K562 (cell line): ENCODE results near the gene TINCR. TPM values are rescaled to one million over a fixed set of nuclear protein-coding genes. Genes with fewer than 3 reads are reported as not detected.

ENCODE experiments used
- ATAC-seq: fragments of 200-7000 bp; cut with Tn5 transposase; 3 replicates; pipeline ENCODE4 v1.9.1; 2020; ENCODE audit warnings: moderate library complexity
- BruUV-seq: library from RNA; stranded (reverse); fragments of 400-500 nt; replicated peaks from 2 replicates; lab custom pipeline; 2021; lab: Mats Ljungman, UMichigan
- CTCF ChIA-PET: fragments of 300-600 bp; formaldehyde crosslinking; extraction: SDS; loops from one replicate; lab custom pipeline; 2021; ENCODE audit warnings: low intra/inter-chr PET ratio; lab: Yijun Ruan, JAX
- POLR2A ChIA-PET: fragments of 300-600, 350-650 bp; sonication (Branson Sonifier 250); formaldehyde crosslinking; extraction: SDS; loops from one replicate; lab custom pipeline; 2021; ENCODE audit warnings: antibody characterized with exemption, inconsistent platforms; lab: Yijun Ruan, JAX
- DNase-seq, 4 experiments: peaks; one replicate each; pipeline versions ENCODE4 v3.0.0 to v3.0.0-alpha.2; 2011 to 2018; ENCODE audit warnings: low spot score in 3 of 4, mixed read lengths in 3 of 4; ENCODE audit errors: extremely low read depth in 1 of 4
- FAIRE-seq: peaks from 2 replicates; lab custom pipeline; 2011; peaks lifted over from hg19 to GRCh38; lab: Jason Lieb, UNC
- H2AFZ ChIP-seq: 2 replicates; pipeline ENCODE4 v1.6.0; 2011; ENCODE audit warnings: low read depth, low read length, control low read depth, inconsistent platforms
- H3K27ac ChIP-seq: fragments of 200-600 bp; 3 replicates; pipeline ENCODE4 v1.8.0; 2011; ENCODE audit warnings: low read depth, mild to moderate bottlenecking, control low read depth, inconsistent platforms, low read length, moderate library complexity, mixed read lengths; ENCODE audit errors: extremely low read depth
- H3K27me3 ChIP-seq, 2 experiments: fragments of 300-600 bp in 1 of 2; 2 replicates in 1 of 2; 3 replicates in 1 of 2; pipeline versions ENCODE4 v1.6.0 to v1.8.0; 2011; ENCODE audit warnings: inconsistent platforms in 2 of 2, low read length in 2 of 2, mild to moderate bottlenecking in 1 of 2, mixed read lengths in 1 of 2, moderate library complexity in 1 of 2; ENCODE audit not compliant: control insufficient read depth in 2 of 2, insufficient read depth in 2 of 2
- H3K36me3 ChIP-seq: fragments of 300-600 bp; 3 replicates; pipeline ENCODE4 v1.8.0; 2011; ENCODE audit warnings: mild to moderate bottlenecking, low read length, inconsistent platforms; ENCODE audit not compliant: control insufficient read depth, insufficient read depth
- H3K4me1 ChIP-seq, 2 experiments: fragments of 200-600 bp in 1 of 2; replicated peaks in 1 of 2; 2 replicates in 1 of 2; 3 replicates in 1 of 2; pipeline versions ENCODE4 v1.5.1 to v1.8.0; 2011; ENCODE audit warnings: inconsistent platforms in 2 of 2, low read length in 2 of 2, mild to moderate bottlenecking in 1 of 2, mixed read lengths in 1 of 2, moderate library complexity in 1 of 2; ENCODE audit not compliant: control insufficient read depth in 2 of 2, insufficient read depth in 2 of 2
- H3K4me2 ChIP-seq: 2 replicates; pipeline ENCODE4 v1.6.1; 2011; ENCODE audit warnings: low read length, control low read depth, inconsistent platforms, mixed read lengths; ENCODE audit not compliant: insufficient read depth
- H3K4me3 ChIP-seq: fragments of 200-600 bp; sonication (generic), shearing (Covaris generic); 2 replicates; pipeline ENCODE4 v1.5.1; 2016; ENCODE audit warnings: control low read depth, inconsistent platforms
- H3K79me2 ChIP-seq: fragments of 200-600 bp; 3 replicates; pipeline ENCODE4 v1.8.0; 2011; ENCODE audit warnings: low read length, inconsistent platforms; ENCODE audit not compliant: control insufficient read depth, insufficient read depth
- H3K9ac ChIP-seq, 2 experiments: 2 replicates each; pipeline versions ENCODE4 v1.6.0 to v1.6.1; 2011; ENCODE audit warnings: low read depth in 2 of 2, low read length in 2 of 2, control low read depth in 1 of 2, inconsistent platforms in 1 of 2, mild to moderate bottlenecking in 1 of 2, mixed read lengths in 1 of 2; ENCODE audit not compliant: insufficient read depth in 1 of 2
- H3K9me1 ChIP-seq: one replicate; pipeline ENCODE4 v1.6.0; 2011; ENCODE audit warnings: inconsistent platforms, mild to moderate bottlenecking, low read length, moderate library complexity; ENCODE audit not compliant: control insufficient read depth, insufficient read depth
- H3K9me3 ChIP-seq: replicated peaks from 2 replicates; pipeline ENCODE4 v1.5.1; 2011; ENCODE audit warnings: low read depth, low read length, inconsistent platforms; ENCODE audit not compliant: control insufficient read depth, insufficient read depth
- H4K20me1 ChIP-seq: replicated peaks from 2 replicates; pipeline ENCODE4 v1.6.1; 2011; ENCODE audit warnings: low read length, inconsistent platforms, mixed read lengths; ENCODE audit not compliant: control insufficient read depth, insufficient read depth
- ARID2 ChIP-seq: fragments of 450-650 bp; IDR thresholded peaks from 2 replicates; pipeline ENCODE4 v1.6.1; 2017; ENCODE audit warnings: antibody characterized with exemption, mild to moderate bottlenecking
- RNF2 ChIP-seq: sonication (generic); IDR thresholded peaks from 2 replicates; pipeline ENCODE4 v1.6.1; 2016
- SMARCE1 ChIP-seq: fragments of 450-650 bp; IDR thresholded peaks from 2 replicates; pipeline ENCODE4 v1.7.1; 2016; ENCODE audit warnings: mild to moderate bottlenecking
- SUPT5H ChIP-seq: fragments of 450-650 bp; IDR thresholded peaks from 2 replicates; pipeline ENCODE4 v1.6.1; 2016
- THRB ChIP-seq: fragments of 450-650 bp; formaldehyde crosslinking; conservative IDR thresholded peaks from 2 replicates; pipeline ENCODE4 v1.4.0; 2022; ENCODE audit warnings: mild to moderate bottlenecking, missing genetic modification characterization
- WGBS: fragments of 100-300 bp; shearing (Covaris generic); methylation state at CpG from one replicate; pipeline ENCODE4 v1.1.6; 2016; ENCODE audit warnings: low coverage, mixed read lengths; ENCODE audit not compliant: insufficient coverage; ENCODE audit errors: missing lambda C conversion rate; 5-methylcytosine and 5-hydroxymethylcytosine counted together
- in situ Hi-C: fragments of 300-500 bp; cut with MboI; formaldehyde crosslinking; loops from 4 replicates; pipeline ENCODE4 v1.15.0; 2018; ENCODE audit warnings: inconsistent platforms, mixed read lengths
- intact Hi-C: fragments of 100-400 bp; cut with micrococcal nuclease; formaldehyde crosslinking; loops from 2 replicates; pipeline ENCODE4 v1.14.2; 2022
- polyA plus RNA-seq, 8 experiments: library from polyadenylated mRNA; depleted of rRNA in 4 of 8; stranded (reverse) in 5 of 8; unstranded in 3 of 8; fragments of >200 nt; fragmentation: Nextera tagmentation in 2 of 8; fragmentation: Illumina TruSeq in 1 of 8; extraction: Ambion mirVana in 2 of 8; extraction: Trizol in 1 of 8; gene quantifications; 2 replicates each; pipeline versions ENCODE4 v1.2.1 to v1.2.3, GENCODE V29; 2011 to 2014; ENCODE audit warnings: inconsistent platforms in 1 of 8, missing spikeins in 1 of 8
- total RNA-seq, 7 experiments: library from RNA; depleted of rRNA in 6 of 7; stranded (reverse); fragments of >200 nt in 6 of 7; fragmentation: Illumina TruSeq in 2 of 7; extraction: Trizol in 2 of 7; gene quantifications; 2 replicates each; pipeline versions ENCODE4 v1.2.1 to v1.2.3, GENCODE V29; 2011 to 2021; ENCODE audit warnings: low replicate concordance in 1 of 7

TINCR gene
- total and polyA plus RNA-seq, 9 of the 15 experiments (the other 6 are each of a cell fraction or from before 2014, with no cell fraction given): 0.03 to 0.24 (median 0.09) TPM; not detected in 1

DNA sequence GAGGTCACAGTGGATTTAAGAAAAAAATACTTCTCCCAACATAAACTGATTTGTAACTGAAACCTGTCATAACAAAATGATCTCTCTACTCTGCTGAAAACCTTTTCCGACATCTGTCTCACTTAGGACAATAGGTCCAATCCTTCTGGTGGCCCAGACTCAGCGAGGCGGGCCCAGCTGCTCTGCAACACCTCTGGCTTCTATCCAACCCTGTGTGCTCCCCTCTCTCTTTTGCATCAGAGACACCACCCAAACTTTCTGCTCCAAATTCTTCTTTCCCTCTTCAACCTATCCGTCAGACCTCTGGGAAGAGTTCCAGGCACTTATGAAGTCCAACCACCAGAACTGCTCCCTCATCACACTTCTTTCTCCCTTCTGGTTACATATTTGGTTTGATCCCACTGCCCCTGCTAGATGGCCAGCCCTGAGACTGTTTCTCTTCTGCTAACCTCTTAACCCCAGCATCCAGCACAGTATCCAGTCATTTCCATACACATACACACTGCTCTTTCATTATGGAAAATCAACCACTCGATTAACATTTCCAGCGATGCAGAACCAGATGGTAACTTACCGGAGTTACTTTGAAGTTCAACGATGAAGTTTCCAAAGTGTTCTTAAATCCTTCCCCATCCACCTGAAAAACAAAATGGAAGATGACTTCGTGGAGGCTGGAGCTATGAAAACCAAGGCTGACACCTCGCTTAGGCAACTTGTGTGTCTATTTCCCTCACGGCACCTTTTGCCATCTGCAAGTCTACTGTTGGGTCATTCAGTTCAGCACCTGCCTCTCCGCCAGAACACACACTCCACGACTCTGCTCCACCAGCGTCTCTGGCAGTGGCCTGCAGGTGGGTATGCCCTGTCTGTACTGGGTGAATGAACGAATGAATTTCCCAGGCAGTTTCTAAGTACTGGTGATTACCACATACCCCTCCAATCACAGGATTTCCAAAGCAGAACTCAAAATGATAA, 45.4 kb upstream of the TINCR start:
- no peaks in the 10 kb centered on the region for H3K4me1 ChIP-seq
- ChIA-PET CTCF (no interaction called here), POLR2A (interaction anchor here (1.3 to 1.9 kb wide), 2 partner anchors 9 to 66 kb away, joined by 3 to 19 read pairs; partner anchors contain the start of genes SAFB and SAFB2)
- no peak overlapping the region for H3K9ac ChIP-seq
- H3K27ac ChIP-seq: no peak overlapping the region
- no peaks in the 10 kb centered on the region for H3K9me3 ChIP-seq
- H2AFZ ChIP-seq: no peak overlapping the region
- H4K20me1 ChIP-seq: 0 out of 2 replicates have a peak, but pooled peaks cover 4% of the 10 kb centered on the region
- H3K4me2 ChIP-seq: no peak overlapping the region
- in situ Hi-C loops: no loop called here
- ATAC-seq (no peak), DNase-seq (no peak), FAIRE-seq (peak; percentile 66)
- H3K36me3 ChIP-seq: peaks cover 91% of the 10 kb centered on the region
- no peaks in the 10 kb centered on the region for H3K9me1 ChIP-seq
- no peak overlapping the region for H3K4me3 ChIP-seq
- H3K27me3 ChIP-seq: no peaks in the 10 kb centered on the region
- no TSS peak for BruUV-seq
- 96% methylated on average over 15 of the region's 15 CpGs for WGBS
- intact Hi-C loops: no loop called here
- peaks cover 40% of the 10 kb centered on the region for H3K79me2 ChIP-seq
- no peak for TF ChIP-seq RNF2
- 0 out of 2 replicates have a peak, but pooled peaks have one; percentile 29 for TF ChIP-seq THRB (CRISPR knock-in tag)
- no peak for TF ChIP-seq ARID2
- TF ChIP-seq SMARCE1: no peak
- TF ChIP-seq SUPT5H: 0 out of 2 replicates have a peak, but pooled peaks have one; percentile 15
